Muscle of arm (tissue), 12 donors: ENCODE measurements around the gene RERE. TPM values are rescaled to one million over a fixed set of nuclear protein-coding genes. Genes with fewer than 3 reads are reported as not detected.

Experiments used
- DNase-seq: peaks from one replicate; pipeline ENCODE4 v3.0.0-alpha.2; 2013
- polyA plus RNA-seq, 12 donors: library from polyadenylated mRNA; unstranded; fragments of 120-200 nt; gene quantifications; one replicate each; pipeline ENCODE4 v1.2.1, GENCODE V29; 2013; ENCODE audit not compliant: insufficient read length in 12 of 12

RERE gene
- polyA plus RNA-seq, 12 donors = 51.1 to 118 (median 75.5) TPM; not detected in 1

GRCh38 chr1:8578936-8579335 is 238.5 kb downstream of the RERE start:
- DNase-seq = no peak

- no peak for DNase-seq
Observed at GRCh38 chr1:8578132-8578877, 239.1 kb downstream of the RERE start.

GRCh38 chr1:8574985-8575384 is 242.5 kb downstream of the RERE start:
- DNase-seq = no peak

GRCh38 chr1:8572106-8572505 is 245.3 kb downstream of the RERE start:
- DNase-seq = no peak

- no peak for DNase-seq
Observed at GRCh38 chr1:8571200-8571984, 246.0 kb downstream of the RERE start.

GRCh38 chr1:8570465-8570864 is 247.0 kb downstream of the RERE start:
- no peak for DNase-seq

- no peak for DNase-seq
Observed at GRCh38 chr1:8569242-8569641, 248.2 kb downstream of the RERE start.

GRCh38 chr1:8568837-8569236 is 248.6 kb downstream of the RERE start:
- DNase-seq = no peak

- no peak for DNase-seq
Observed at GRCh38 chr1:8567146-8567545, 250.3 kb downstream of the RERE start.

GRCh38 chr1:8565802-8566201 is 251.6 kb downstream of the RERE start:
- no peak for DNase-seq

GRCh38 chr1:8563944-8564537 is 253.4 kb downstream of the RERE start:
- DNase-seq = no peak

GRCh38 chr1:8562881-8563865 is 254.3 kb downstream of the RERE start:
- no peak for DNase-seq

GRCh38 chr1:8562222-8562621 is 255.2 kb downstream of the RERE start:
- DNase-seq = no peak

- DNase-seq = peak; percentile 32
Observed at GRCh38 chr1:8560611-8561544, 256.6 kb downstream of the RERE start.

- DNase-seq = no peak
Observed at GRCh38 chr1:8560035-8560434, 257.4 kb downstream of the RERE start.

GRCh38 chr1:8555582-8555981 is 261.9 kb downstream of the RERE start:
- DNase-seq = no peak

- no peak for DNase-seq
Observed at GRCh38 chr1:8554956-8555534, 262.4 kb downstream of the RERE start.

GRCh38 chr1:8552820-8553397 is 264.5 kb downstream of the RERE start:
- no peak for DNase-seq

- no peak for DNase-seq
Observed at GRCh38 chr1:8551613-8552489, 265.6 kb downstream of the RERE start.
